Erythroblast (primary cell): ENCODE measurements around the gene NUF2.
A peak's percentile ranks its signal among the peaks of the same experiment; 100 is the strongest.
"Not testable (repeated sequence)": the region's sequence is repeated elsewhere in the genome, so short reads cannot be mapped to it uniquely, and the experiment has no call there.

Experiments used
- DNase-seq, 2 experiments: peaks; one replicate each; lab custom pipeline; 2025; lab: John Stamatoyannopoulos, UW
- GATA1 ChIP-seq: IDR thresholded peaks from 2 replicates; pipeline ENCODE4 v1.6.1; 2011; ENCODE audit warnings: low read depth, mild to moderate bottlenecking, control low read depth, low read length, moderate library complexity
- POLR2A ChIP-seq: IDR thresholded peaks from 2 replicates; pipeline ENCODE4 v1.6.1; 2011; ENCODE audit warnings: mild to moderate bottlenecking, low read length

Gene NUF2

DNA sequence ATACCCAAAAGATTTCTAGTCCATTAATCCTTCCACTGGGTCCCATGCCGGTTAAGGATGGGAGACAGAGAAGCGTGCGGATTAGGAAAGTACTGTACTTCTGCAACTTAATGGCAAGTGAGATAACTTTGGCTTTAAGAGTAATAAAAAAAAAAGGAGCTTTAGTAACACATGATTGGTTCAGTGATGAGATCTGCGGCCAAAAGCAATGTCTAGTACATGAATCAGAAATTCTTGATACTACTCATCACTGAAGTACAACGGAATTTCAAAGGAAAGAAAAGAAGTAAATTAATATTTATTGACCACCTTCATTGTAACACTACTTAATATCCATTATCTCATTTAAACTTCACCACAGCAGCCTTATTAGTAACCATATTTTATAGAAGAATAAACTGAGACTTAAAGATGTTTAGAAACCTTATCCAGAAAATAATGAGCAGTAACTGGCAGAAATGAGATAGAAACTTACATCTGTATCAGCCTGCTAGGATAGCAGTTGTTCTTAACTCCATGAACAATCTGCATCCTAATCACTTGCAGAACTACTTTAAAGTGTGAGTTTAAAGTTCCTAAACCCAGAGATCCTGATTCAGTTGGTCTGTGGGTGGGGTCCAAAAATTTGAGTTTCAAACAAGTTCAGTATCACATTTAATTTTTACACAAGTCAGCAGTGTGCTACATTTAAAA lies 14.1 kb upstream of the NUF2 start:
- DNase-seq: no peak
- TF ChIP-seq GATA1: no peak
- no peak for TF ChIP-seq POLR2A

- TF ChIP-seq GATA1: no peak
- TF ChIP-seq POLR2A: no peak
- no peak for DNase-seq
Observed at GRCh38 chr1:163308811-163309210, 12.9 kb upstream of the NUF2 start.

DNA sequence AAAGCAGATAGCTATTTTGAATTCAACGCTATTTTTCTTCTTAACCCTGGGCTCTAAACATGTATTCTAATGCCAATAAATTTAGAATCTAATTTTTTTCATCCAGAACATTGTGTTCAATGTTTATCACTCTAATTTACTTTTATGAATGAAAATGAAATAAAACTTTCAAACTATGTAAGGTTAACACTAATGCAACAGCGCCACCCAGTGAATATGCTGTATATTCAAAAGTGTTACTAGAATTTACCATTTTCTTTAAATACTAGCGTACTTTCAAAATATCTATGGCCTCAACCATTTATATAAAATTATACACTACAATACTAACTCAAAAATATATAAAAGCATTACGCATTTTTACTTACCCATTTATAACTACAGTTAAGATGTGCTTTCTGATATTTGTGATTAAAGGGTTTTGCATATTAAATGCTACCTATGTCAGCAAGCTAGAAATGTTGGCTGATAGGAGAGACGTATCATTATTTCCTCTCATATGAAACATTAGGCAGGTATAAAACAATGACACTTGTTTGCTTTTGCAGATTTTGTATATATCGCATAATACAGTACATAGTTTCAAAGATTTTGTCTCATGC lies 5.9 kb upstream of the NUF2 start:
- DNase-seq: peak; percentile 57 to 77
- no peak for TF ChIP-seq GATA1
- TF ChIP-seq POLR2A: no peak

GRCh38 chr1:163320891-163321290 lies 863 bp upstream of the NUF2 start:
- TF ChIP-seq POLR2A (no peak), GATA1 (no peak)
- peak in 1 of 2 experiments; percentile 37 for DNase-seq

GRCh38 chr1:163323339-163323738 lies 1.6 kb downstream of the NUF2 start:
- peak; percentile 27 to 43 for DNase-seq

DNA sequence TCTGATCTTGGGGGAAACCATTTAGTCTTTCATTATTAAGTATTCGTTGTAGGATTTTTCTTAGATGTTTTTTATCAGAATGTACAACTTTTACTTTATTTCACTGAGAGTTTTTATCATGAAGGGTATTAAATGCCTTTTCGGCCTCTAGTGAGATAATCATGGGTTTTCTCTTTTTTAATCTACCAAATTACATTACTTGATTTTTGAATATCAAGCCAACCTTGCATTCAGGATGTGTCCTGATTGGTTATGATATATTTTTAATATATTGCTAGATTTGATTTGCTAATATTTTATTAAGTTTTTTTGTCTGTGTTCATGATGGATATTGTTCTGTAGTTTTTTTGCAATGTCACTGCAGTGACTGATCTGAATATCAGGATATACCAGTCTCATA lies 9.4 kb downstream of the NUF2 start:
- TF ChIP-seq POLR2A (no peak), GATA1 (no peak)
- DNase-seq: peak; percentile 4 to 7

- no peak for DNase-seq
- TF ChIP-seq POLR2A (no peak), GATA1 (no peak)
Observed at GRCh38 chr1:163335216-163335615, 13.5 kb downstream of the NUF2 start.

- no peak for DNase-seq
- no peak for TF ChIP-seq POLR2A
- no peak for TF ChIP-seq GATA1
Observed at GRCh38 chr1:163337631-163338030, 15.9 kb downstream of the NUF2 start.

DNA sequence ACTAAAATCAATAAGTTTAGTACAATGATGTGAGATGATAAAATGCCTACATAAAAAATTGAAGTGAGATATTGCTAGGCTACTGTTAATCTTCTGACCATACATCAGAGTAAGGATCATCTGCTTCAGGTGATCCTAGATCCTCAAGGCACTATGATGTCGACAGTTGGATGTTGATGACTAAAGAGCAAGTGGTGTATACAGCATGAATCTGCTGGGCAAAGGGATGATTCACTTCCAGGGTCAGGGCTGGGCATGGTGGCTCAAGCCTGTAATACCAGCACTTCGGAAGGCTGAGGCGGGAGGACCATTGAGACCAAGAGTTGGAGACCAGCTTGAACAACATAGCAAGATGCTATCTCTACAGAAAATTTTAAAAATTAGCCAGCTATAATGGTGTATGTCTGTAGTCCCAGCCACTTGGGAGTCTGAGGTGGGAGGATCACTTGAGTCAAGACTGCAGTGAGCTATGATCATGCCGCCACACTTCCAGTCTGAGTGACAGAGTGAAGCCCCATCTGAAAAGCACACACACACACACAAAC lies 24.6 kb downstream of the NUF2 start:
- peak in 1 of 2 experiments; percentile 5 for DNase-seq
- no peak for TF ChIP-seq POLR2A

- no peak for DNase-seq
- no peak for TF ChIP-seq GATA1
- no peak for TF ChIP-seq POLR2A
Observed at GRCh38 chr1:163347106-163347505, 25.4 kb downstream of the NUF2 start.

DNA sequence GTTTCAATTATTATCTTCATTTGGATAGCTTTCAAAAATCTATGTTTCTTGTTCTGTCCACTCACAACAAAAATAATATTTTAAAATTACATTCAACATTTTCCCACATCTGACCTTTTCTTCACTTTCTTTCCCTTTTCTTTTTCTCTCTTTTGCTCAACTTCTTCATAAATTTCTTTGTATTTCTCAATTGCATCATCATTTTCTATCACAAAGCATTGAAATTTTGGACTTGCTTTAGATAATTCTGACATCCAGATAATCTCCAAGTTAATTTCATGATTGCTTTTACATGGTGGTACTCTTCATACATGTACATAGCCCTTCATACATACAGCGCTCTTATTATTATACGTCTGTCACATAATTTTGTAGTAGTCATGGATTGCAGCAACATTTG lies 30.2 kb downstream of the NUF2 start:
- DNase-seq: no peak
- no peak for TF ChIP-seq POLR2A
- TF ChIP-seq GATA1: no peak

DNA sequence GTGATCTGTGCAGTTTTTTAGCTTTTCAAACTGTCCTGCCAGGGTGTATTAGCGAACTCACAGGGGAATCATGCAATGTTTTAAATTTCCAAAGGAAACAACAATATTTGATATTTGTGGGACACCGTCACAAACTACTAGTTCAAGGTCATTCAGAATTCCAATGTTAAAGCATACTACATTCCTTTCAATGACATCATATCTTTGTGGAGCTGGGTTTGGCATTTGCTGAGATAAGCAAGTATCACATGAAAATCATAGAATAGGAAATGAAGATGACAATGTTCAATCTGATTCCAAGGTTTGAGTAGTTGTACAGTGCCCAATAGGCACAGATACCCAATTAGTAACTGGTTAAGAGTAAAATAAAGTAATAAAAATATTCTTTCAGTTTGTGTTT lies 35.6 kb downstream of the NUF2 start:
- TF ChIP-seq GATA1 (no peak), POLR2A (no peak)
- peak in 1 of 2 experiments; percentile 3 for DNase-seq

DNA sequence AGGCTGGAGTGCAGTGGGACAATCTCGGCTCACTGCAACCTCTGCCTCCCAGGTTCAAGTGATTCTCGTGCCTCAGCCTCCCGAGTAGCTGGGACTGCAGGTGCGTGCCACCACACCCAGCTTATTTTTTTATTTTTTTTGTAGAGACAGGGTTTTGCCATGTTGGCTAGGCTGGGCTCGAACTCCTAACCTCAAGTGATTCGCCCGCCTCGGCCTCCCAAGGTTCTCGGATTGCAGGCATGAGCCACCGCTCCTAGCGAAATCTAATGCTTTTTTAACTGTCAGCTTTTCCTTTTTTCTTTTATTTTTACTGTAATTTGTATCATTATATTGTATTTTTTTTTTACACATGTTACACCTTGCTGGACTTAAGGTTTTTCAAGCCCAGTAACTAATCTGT lies 36.4 kb downstream of the NUF2 start:
- DNase-seq: not testable (repeated sequence)

DNA sequence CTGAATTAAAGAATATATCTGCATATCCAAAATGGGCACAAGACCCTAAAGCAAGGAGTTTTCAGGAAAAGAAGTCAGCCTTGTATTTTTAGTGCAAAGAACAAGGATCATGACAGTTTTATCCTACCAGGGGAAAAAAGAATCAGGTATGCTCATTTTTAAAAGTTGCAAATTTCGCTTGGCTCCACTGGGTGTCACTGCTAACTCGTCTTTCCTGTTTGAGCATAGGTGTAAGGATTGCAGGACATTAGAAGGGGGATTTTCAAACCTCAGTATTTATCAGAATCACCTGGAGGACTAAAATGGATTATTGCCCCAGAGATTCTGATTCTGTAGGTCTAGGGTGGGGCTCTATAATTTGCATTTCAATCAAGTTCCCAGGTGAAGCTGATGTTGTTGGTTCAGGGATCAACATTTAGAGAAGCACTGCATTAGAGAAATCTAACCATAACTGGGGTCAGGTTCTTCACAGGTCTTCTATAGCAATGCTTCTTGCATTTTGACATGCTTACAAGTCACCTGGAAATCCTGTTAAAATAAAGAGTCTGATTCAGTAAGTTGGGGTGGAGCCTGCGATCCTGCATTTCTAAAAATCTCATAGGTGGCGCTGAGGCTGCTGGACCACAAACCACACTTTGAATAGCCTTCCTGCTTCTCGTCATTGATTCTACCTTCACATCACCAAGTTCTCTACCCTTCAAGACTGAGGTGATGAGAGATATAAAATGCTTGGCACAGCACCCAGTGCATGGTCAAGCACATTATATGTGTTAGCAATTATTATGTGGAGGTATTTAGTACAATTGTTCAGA lies 39.6 kb downstream of the NUF2 start:
- peak in 1 of 2 experiments; percentile 19 for DNase-seq
- no peak for TF ChIP-seq GATA1
- no peak for TF ChIP-seq POLR2A

DNA sequence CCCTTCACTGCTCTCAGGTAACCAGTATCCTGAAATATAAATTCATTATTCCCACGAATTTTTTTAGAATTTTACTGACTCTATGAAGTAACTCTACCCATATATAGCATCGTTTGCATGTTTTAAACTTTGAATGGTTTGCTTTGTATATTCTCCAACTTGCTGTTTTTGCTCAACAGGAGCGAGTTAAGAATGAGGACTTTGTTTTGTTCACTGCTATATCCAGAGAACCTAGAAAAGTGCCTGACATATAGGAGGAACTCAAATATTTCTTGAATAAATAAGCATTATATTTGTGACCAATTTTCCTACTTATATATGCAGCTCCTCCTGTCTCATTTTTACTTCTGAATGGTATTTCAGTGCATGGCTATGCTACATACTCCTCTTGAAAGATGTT lies 43.4 kb downstream of the NUF2 start:
- no peak for DNase-seq
- TF ChIP-seq GATA1 (no peak), POLR2A (no peak)
